ENCODE measurements around the gene AGAP3.

DNA sequence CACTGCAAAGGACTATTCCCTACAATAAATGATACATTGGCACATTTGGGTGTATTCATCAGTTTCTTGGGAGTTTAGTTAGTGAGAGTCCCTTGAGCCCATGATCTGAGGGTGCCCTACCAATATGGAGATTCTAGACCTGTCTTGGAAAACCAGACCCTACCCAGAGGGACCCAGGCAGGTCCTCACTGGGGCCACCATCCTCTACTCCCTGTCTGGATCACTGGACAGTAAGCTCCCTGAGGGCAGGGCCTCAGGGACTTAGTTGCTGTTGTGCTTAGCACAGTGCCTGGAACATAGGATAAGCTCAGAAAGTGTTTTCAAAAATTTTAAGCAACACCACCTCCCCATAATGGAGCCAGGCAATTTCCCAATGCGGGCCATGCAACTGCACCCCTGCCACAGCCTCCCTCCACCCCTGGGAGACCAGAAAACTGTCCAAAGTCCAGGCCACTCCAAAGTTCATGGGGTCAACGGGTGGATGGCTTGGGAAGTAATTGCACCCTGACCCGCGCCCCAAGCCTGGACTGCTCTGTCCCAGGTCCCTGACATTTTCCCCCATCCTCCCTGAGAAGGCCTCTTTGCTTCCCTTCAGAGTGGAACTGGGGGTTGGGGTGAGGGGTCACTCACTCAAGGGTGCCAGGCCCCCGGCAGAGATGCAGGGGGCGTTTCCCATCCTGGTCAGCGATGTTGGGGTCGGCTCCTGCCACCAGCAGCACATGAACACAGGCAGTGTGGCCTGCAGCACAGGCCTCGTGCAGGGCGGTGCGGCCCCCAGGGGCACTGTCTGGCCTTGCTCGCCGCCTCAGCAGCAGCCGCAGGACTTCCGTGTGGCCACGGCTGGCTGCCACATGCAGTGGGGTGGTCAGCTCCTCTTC is 99.7 kb downstream of the AGAP3 start:
- TF ChIP-seq, protein P1, sequence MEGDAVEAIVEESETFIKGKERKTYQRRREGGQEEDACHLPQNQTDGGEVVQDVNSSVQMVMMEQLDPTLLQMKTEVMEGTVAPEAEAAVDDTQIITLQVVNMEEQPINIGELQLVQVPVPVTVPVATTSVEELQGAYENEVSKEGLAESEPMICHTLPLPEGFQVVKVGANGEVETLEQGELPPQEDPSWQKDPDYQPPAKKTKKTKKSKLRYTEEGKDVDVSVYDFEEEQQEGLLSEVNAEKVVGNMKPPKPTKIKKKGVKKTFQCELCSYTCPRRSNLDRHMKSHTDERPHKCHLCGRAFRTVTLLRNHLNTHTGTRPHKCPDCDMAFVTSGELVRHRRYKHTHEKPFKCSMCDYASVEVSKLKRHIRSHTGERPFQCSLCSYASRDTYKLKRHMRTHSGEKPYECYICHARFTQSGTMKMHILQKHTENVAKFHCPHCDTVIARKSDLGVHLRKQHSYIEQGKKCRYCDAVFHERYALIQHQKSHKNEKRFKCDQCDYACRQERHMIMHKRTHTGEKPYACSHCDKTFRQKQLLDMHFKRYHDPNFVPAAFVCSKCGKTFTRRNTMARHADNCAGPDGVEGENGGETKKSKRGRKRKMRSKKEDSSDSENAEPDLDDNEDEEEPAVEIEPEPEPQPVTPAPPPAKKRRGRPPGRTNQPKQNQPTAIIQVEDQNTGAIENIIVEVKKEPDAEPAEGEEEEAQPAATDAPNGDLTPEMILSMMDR (IDR thresholded peaks at IDR 0.05), result no peak
- no peak for TF ChIP-seq POLR2A (IDR thresholded peaks at IDR 0.05)

Measured in esophagus squamous epithelium (tissue), 4 donors.